ENCODE results near the gene ELAVL1.

ELAVL1 gene

GRCh38 chr19:7995810-7996158 is 9.7 kb downstream of the ELAVL1 start:
- Histone ChIP-seq H3K4me1 (ENCODE audit: control insufficient read depth, insufficient read depth, low read length, unreplicated experiment) (no peaks in the 10 kb centered on the region), H3K27me3 (ENCODE audit: insufficient read depth, low read length) (no peaks in the 10 kb centered on the region), H3K79me2 (ENCODE audit: control insufficient read depth, insufficient read depth, low read length, unreplicated experiment) (peaks cover 93% of the 10 kb centered on the region), H3K36me3 (ENCODE audit: insufficient read depth, low read length) (no peaks in the 10 kb centered on the region), H3K27ac (ENCODE audit: low read depth, low read length) (no peak overlapping the region), H2AFZ (ENCODE audit: low read length, unreplicated experiment) (no peak overlapping the region), H3K4me3 (ENCODE audit: low read depth, low read length) (no peak overlapping the region)

DNA sequence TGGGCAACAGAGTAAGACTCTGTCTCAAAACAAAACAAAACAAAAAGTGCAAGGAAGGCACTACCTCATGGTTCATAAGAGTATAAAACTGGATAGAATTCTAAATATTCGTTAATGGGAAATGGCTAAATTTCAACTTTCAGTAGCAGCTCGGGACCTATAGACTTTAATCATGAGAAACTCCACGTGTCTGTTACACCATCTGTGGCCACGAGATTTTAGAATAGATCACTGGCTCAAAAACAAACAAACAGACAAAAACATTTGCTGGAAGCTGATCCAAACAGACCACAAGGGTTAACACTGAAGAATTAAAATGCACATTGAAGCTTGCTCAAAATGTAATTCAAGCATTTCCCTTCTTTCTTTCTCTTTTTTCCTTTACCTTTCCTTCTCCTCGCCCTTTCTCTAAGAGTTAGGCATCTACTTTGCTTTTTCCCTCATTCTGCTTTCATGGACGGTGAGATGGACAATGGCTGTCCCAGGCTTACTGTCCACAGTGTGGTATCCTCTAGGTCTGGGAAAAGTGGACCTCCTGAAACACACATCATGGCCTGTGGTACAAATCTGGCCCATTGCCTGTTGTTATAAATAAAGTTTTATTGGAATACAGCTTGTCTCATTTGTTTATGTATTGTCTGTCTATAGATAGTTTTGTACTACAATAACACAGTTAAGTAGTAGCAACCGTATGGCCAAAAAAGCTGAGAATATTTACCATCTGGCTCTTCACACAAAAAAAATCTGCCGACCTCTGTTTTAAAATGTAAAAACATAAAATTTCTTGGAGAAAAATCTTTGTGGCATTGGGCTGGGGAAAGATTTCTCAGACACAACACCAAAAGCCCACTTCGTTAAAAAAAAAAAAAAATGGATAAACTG is 10.3 kb downstream of the ELAVL1 start:
- no peaks in the 10 kb centered on the region for H3K4me1 ChIP-seq (ENCODE audit: control insufficient read depth, insufficient read depth, low read length, unreplicated experiment)
- H3K79me2 ChIP-seq (ENCODE audit: control insufficient read depth, insufficient read depth, low read length, unreplicated experiment): peaks cover 88% of the 10 kb centered on the region
- no peak overlapping the region for H3K27ac ChIP-seq (ENCODE audit: low read depth, low read length)
- H3K27me3 ChIP-seq (ENCODE audit: insufficient read depth, low read length): no peaks in the 10 kb centered on the region
- H3K36me3 ChIP-seq (ENCODE audit: insufficient read depth, low read length): no peaks in the 10 kb centered on the region
- no peak overlapping the region for H3K4me3 ChIP-seq (ENCODE audit: low read depth, low read length)
- H2AFZ ChIP-seq (ENCODE audit: low read length, unreplicated experiment): no peak overlapping the region

DNA sequence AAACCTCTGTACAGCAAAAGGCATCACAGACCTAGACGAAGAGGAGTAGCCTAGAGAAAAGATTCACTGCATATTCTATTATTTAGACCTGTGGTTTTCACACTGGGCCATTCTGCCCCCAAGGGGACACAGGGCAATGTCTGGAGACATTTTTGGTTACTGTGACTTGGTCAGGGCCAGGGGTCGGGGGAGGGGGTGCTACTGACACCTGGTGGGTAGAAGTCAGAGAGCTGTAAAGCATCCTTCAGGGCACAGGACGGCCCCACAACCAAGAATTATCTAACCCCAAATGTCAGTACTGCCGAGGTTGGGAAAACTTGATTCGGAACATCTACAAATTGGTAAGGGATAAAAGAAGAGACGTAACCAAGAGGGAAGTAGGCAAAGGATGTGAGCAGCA is 11.3 kb downstream of the ELAVL1 start:
- Histone ChIP-seq H3K27me3 (ENCODE audit: insufficient read depth, low read length) (no peaks in the 10 kb centered on the region), H2AFZ (ENCODE audit: low read length, unreplicated experiment) (no peak overlapping the region), H3K79me2 (ENCODE audit: control insufficient read depth, insufficient read depth, low read length, unreplicated experiment) (peaks cover 78% of the 10 kb centered on the region), H3K4me1 (ENCODE audit: control insufficient read depth, insufficient read depth, low read length, unreplicated experiment) (no peaks in the 10 kb centered on the region), H3K4me3 (ENCODE audit: low read depth, low read length) (no peak overlapping the region), H3K36me3 (ENCODE audit: insufficient read depth, low read length) (no peaks in the 10 kb centered on the region), H3K27ac (ENCODE audit: low read depth, low read length) (no peak overlapping the region)

DNA sequence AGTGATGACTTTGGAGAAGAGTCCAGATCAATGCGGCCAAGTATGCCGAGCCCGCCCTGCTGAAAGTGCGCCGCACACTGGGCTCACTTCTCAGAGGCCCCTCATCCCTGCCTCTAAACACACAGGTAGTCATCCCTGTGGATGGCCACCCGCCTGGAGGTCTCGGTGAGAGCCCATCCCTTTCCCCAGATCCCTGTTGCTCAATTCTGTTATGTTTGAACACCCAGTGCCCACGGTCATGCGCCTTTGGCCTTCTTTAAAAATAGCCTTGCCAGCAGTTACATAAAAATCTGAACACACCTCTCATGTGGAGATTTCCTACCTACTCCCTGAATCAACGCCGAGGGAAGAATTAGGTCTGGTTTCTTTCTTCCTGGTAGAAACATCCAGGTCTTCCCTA is 11.9 kb downstream of the ELAVL1 start:
- H3K27me3 ChIP-seq (ENCODE audit: insufficient read depth, low read length): no peaks in the 10 kb centered on the region
- H3K36me3 ChIP-seq (ENCODE audit: insufficient read depth, low read length): no peaks in the 10 kb centered on the region
- H3K79me2 ChIP-seq (ENCODE audit: control insufficient read depth, insufficient read depth, low read length, unreplicated experiment): peaks cover 74% of the 10 kb centered on the region
- no peaks in the 10 kb centered on the region for H3K4me1 ChIP-seq (ENCODE audit: control insufficient read depth, insufficient read depth, low read length, unreplicated experiment)
- no peak overlapping the region for H2AFZ ChIP-seq (ENCODE audit: low read length, unreplicated experiment)
- H3K27ac ChIP-seq (ENCODE audit: low read depth, low read length): no peak overlapping the region
- H3K4me3 ChIP-seq (ENCODE audit: low read depth, low read length): no peak overlapping the region

GRCh38 chr19:7992575-7992974 is 12.9 kb downstream of the ELAVL1 start:
- Histone ChIP-seq H3K27me3 (ENCODE audit: insufficient read depth, low read length) (no peaks in the 10 kb centered on the region), H3K4me3 (ENCODE audit: low read depth, low read length) (no peak overlapping the region), H2AFZ (ENCODE audit: low read length, unreplicated experiment) (no peak overlapping the region), H3K79me2 (ENCODE audit: control insufficient read depth, insufficient read depth, low read length, unreplicated experiment) (peaks cover 69% of the 10 kb centered on the region), H3K27ac (ENCODE audit: low read depth, low read length) (no peak overlapping the region), H3K36me3 (ENCODE audit: insufficient read depth, low read length) (no peaks in the 10 kb centered on the region), H3K4me1 (ENCODE audit: control insufficient read depth, insufficient read depth, low read length, unreplicated experiment) (peaks cover 10% of the 10 kb centered on the region)

DNA sequence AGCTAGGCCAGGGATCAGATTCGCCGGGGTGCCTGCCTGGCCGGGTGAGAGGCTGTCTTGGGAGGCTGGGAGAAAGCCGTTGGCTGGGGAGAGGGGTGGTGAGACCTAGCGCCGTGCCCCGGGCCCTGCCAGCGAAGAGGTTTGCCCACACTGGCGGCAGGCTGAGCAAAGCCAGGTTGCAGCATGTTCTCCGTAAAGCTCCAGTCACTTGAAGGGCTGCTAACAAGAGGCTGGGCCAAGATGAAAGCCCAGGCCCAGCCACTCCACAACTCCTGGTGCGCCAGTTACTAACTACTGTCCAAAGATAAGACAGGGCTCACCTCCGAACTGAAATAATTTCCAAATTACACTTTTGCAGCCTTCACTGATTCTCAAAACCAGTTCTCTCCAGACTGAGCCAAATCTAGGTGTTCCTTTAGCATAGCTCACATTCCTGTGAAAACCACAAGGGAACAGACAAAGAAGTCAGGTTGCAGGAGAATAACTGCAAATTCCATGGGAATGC is 16.3 kb downstream of the ELAVL1 start:
- Histone ChIP-seq H2AFZ (ENCODE audit: low read length, unreplicated experiment) (no peak overlapping the region), H3K36me3 (ENCODE audit: insufficient read depth, low read length) (no peaks in the 10 kb centered on the region), H3K4me3 (ENCODE audit: low read depth, low read length) (no peak overlapping the region), H3K27me3 (ENCODE audit: insufficient read depth, low read length) (no peaks in the 10 kb centered on the region), H3K27ac (ENCODE audit: low read depth, low read length) (no peak overlapping the region), H3K4me1 (ENCODE audit: control insufficient read depth, insufficient read depth, low read length, unreplicated experiment) (peaks cover 21% of the 10 kb centered on the region), H3K79me2 (ENCODE audit: control insufficient read depth, insufficient read depth, low read length, unreplicated experiment) (peaks cover 64% of the 10 kb centered on the region)

DNA sequence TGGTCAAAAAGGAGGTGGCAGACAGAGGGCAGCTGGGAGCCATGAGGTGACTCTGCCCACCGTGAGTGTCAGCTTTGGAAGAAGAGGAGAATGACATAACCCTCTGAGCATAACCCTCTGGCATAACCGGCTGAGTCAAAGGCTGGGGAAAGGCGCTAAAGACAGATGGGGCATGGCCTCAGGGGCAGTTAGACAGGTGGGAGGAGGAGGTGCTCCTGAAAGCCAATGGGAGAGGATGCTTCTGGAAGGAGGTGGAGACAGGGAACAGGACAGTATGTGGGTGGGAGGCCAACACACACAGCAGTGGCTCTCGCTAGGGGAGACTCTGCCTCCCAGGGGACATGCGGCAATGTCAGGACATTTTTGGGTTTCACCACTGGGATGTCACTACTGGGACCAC is 17.1 kb downstream of the ELAVL1 start:
- no peak overlapping the region for H2AFZ ChIP-seq (ENCODE audit: low read length, unreplicated experiment)
- peaks cover 59% of the 10 kb centered on the region for H3K79me2 ChIP-seq (ENCODE audit: control insufficient read depth, insufficient read depth, low read length, unreplicated experiment)
- no peak overlapping the region for H3K4me3 ChIP-seq (ENCODE audit: low read depth, low read length)
- H3K27ac ChIP-seq (ENCODE audit: low read depth, low read length): no peak overlapping the region
- peaks cover 21% of the 10 kb centered on the region for H3K4me1 ChIP-seq (ENCODE audit: control insufficient read depth, insufficient read depth, low read length, unreplicated experiment)
- no peaks in the 10 kb centered on the region for H3K27me3 ChIP-seq (ENCODE audit: insufficient read depth, low read length)
- no peaks in the 10 kb centered on the region for H3K36me3 ChIP-seq (ENCODE audit: insufficient read depth, low read length)

GRCh38 chr19:7987114-7987768 is 18.2 kb downstream of the ELAVL1 start:
- Histone ChIP-seq H2AFZ (ENCODE audit: low read length, unreplicated experiment) (no peak overlapping the region), H3K79me2 (ENCODE audit: control insufficient read depth, insufficient read depth, low read length, unreplicated experiment) (peaks cover 50% of the 10 kb centered on the region), H3K36me3 (ENCODE audit: insufficient read depth, low read length) (no peaks in the 10 kb centered on the region), H3K27ac (ENCODE audit: low read depth, low read length) (peak overlapping the region; percentile 70), H3K4me3 (ENCODE audit: low read depth, low read length) (no peak overlapping the region), H3K27me3 (ENCODE audit: insufficient read depth, low read length) (no peaks in the 10 kb centered on the region), H3K4me1 (ENCODE audit: control insufficient read depth, insufficient read depth, low read length, unreplicated experiment) (peaks cover 21% of the 10 kb centered on the region)

- H2AFZ ChIP-seq (ENCODE audit: low read length, unreplicated experiment): no peak overlapping the region
- peak overlapping the region; percentile 50; the same call in 1 of the 2 replicates for H3K27ac ChIP-seq (ENCODE audit: low read depth, low read length)
- no peaks in the 10 kb centered on the region for H3K27me3 ChIP-seq (ENCODE audit: insufficient read depth, low read length)
- H3K36me3 ChIP-seq (ENCODE audit: insufficient read depth, low read length): no peaks in the 10 kb centered on the region
- H3K79me2 ChIP-seq (ENCODE audit: control insufficient read depth, insufficient read depth, low read length, unreplicated experiment): peaks cover 48% of the 10 kb centered on the region
- H3K4me1 ChIP-seq (ENCODE audit: control insufficient read depth, insufficient read depth, low read length, unreplicated experiment): peaks cover 21% of the 10 kb centered on the region
- H3K4me3 ChIP-seq (ENCODE audit: low read depth, low read length): no peak overlapping the region
Measured at GRCh38 chr19:7986321-7987113, 18.9 kb downstream of the ELAVL1 start.

DNA sequence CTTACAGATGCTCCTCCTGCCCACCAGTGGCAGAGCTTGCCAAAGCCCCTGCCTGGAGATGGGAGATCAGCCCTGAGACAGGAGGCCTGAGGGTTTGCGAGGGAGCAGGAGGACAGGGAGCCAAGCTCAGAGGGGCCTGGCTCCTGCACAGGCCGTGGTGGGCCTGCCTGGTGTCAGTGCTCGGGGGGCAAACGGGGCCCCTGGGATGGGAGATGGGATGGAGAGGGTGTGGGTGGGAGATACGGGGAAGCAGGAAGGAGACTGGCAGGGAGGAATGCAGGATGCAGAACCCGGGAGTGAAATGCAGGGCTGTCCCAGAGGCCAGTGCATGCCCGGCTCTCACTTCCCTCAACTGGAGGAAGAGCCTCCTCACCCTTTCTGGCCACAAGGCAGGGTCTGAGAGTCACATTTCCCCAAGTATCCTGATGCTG is 19.9 kb downstream of the ELAVL1 start:
- no peaks in the 10 kb centered on the region for H3K36me3 ChIP-seq (ENCODE audit: insufficient read depth, low read length)
- no peak overlapping the region for H3K27ac ChIP-seq (ENCODE audit: low read depth, low read length)
- no peak overlapping the region for H3K4me3 ChIP-seq (ENCODE audit: low read depth, low read length)
- peaks cover 42% of the 10 kb centered on the region for H3K79me2 ChIP-seq (ENCODE audit: control insufficient read depth, insufficient read depth, low read length, unreplicated experiment)
- H3K27me3 ChIP-seq (ENCODE audit: insufficient read depth, low read length): no peaks in the 10 kb centered on the region
- peaks cover 21% of the 10 kb centered on the region for H3K4me1 ChIP-seq (ENCODE audit: control insufficient read depth, insufficient read depth, low read length, unreplicated experiment)
- H2AFZ ChIP-seq (ENCODE audit: low read length, unreplicated experiment): no peak overlapping the region
